Lower leg skin (tissue), 4 donors: ENCODE results near the gene MAP1B. TPM values are rescaled to one million over a fixed set of nuclear protein-coding genes. Genes with fewer than 3 reads are reported as not detected.
"Not testable (repeated sequence)": the region's sequence is repeated elsewhere in the genome, so short reads cannot be mapped to it uniquely, and the experiment has no call there.

Experiments used
- DNase-seq, 2 donors: peaks; one replicate each; pipeline ENCODE4 v3.0.0-alpha.2; 2019; ENCODE audit warnings: low spot score in 2 of 2
- H3K4me3 ChIP-seq: fragments of 200-600 bp; sonication (generic); 2 replicates; pipeline ENCODE4 v1.5.1; 2017; ENCODE audit warnings: mild to moderate bottlenecking, low read depth; ENCODE audit not compliant: poor library complexity, severe bottlenecking
- CTCF ChIP-seq, 3 donors: fragments of 450-650 bp; IDR thresholded peaks; one replicate each; pipeline ENCODE4 v1.5.1; 2016; ENCODE audit warnings: antibody characterized with exemption in 3 of 3, mild to moderate bottlenecking in 3 of 3, moderate library complexity in 2 of 3
- POLR2A ChIP-seq, 2 donors: fragments of 450-650 bp; IDR thresholded peaks; one replicate each; pipeline ENCODE4 v1.6.1; 2016 to 2017; ENCODE audit warnings: antibody characterized with exemption in 2 of 2, mild to moderate bottlenecking in 1 of 2, moderate library complexity in 1 of 2
- WGBS, 2 donors: methylation state at CpG; one replicate each; pipeline ENCODE4 v1.1.5; 2018; 5-methylcytosine and 5-hydroxymethylcytosine counted together
- intact Hi-C: fragments of 100-400 bp; cut with DNase I; formaldehyde crosslinking; loops from one replicate; pipeline ENCODE4 v1.15.0; 2023; ENCODE audit warnings: low total_unique reads
- total RNA-seq, 4 donors: library from RNA; depleted of rRNA; stranded (reverse); fragments of >200 nt; gene quantifications; one replicate each; pipeline ENCODE4 v1.1.0, GENCODE V29; 2016

MAP1B gene
- total RNA-seq, 4 donors from 2014 or later, result 26.3 to 218 (median 73.9) TPM

- 78 to 80% methylated on average over 1 of the region's 1 CpG for WGBS, 2 donors
- no peak for TF ChIP-seq CTCF (IDR thresholded peaks at IDR 0.05)
- TF ChIP-seq POLR2A (IDR thresholded peaks at IDR 0.05), result no peak
Observed at GRCh38 chr5:72167257-72167656, 60.0 kb downstream of the MAP1B start.

GRCh38 chr5:72167804-72168203 is 60.5 kb downstream of the MAP1B start:
- no peak for TF ChIP-seq CTCF (IDR thresholded peaks at IDR 0.05)
- no peak for TF ChIP-seq POLR2A (IDR thresholded peaks at IDR 0.05)
- DNase-seq, result no peak
- 60 to 68% methylated on average over 8 of the region's 8 CpGs for WGBS, 2 donors

More at GRCh38 chr5:72167257-72167656, 60.0 kb downstream of the MAP1B start:
- intact Hi-C loops, result no loop called here
- no peak overlapping the region for H3K4me3 ChIP-seq
- no peak for DNase-seq

GRCh38 chr5:72170101-72170500 is 62.8 kb downstream of the MAP1B start:
- 85 to 91% methylated on average over 2 of the region's 2 CpGs for whole genome bisulfite sequencing, 2 donors
- intact Hi-C loops, result no loop called here
- no peak for TF ChIP-seq POLR2A (IDR thresholded peaks at IDR 0.05)
- no peak for TF ChIP-seq CTCF (IDR thresholded peaks at IDR 0.05)

More at GRCh38 chr5:72167804-72168203, 60.5 kb downstream of the MAP1B start:
- intact Hi-C loops, result no loop called here
- no peak overlapping the region for H3K4me3 ChIP-seq

GRCh38 chr5:72171181-72171580 is 63.9 kb downstream of the MAP1B start:
- intact Hi-C loops, DNase-seq, H3K4me3 ChIP-seq: not testable (repeated sequence)
- WGBS, 2 donors, result 93 to 95% methylated on average over 3 of the region's 3 CpGs

More at GRCh38 chr5:72170101-72170500, 62.8 kb downstream of the MAP1B start:
- no peak overlapping the region for H3K4me3 ChIP-seq
- no peak for DNase-seq

GRCh38 chr5:72171667-72172066 is 64.4 kb downstream of the MAP1B start:
- TF ChIP-seq POLR2A (IDR thresholded peaks at IDR 0.05), result no peak
- no peak for TF ChIP-seq CTCF (IDR thresholded peaks at IDR 0.05)
- intact Hi-C loops, result no loop called here
- DNase-seq, result no peak
- H3K4me3 ChIP-seq, result no peak overlapping the region
- WGBS, 2 donors, result 91 to 93% methylated on average over 6 of the region's 6 CpGs

- no peak for DNase-seq
- H3K4me3 ChIP-seq, result no peak overlapping the region
- TF ChIP-seq POLR2A (IDR thresholded peaks at IDR 0.05) (no peak), CTCF (IDR thresholded peaks at IDR 0.05) (no peak)
- 92 to 94% methylated on average over 4 of the region's 4 CpGs for WGBS, 2 donors
- intact Hi-C loops, result no loop called here
Observed at GRCh38 chr5:72172786-72173185, 65.5 kb downstream of the MAP1B start.
